ENCODE measurements around the gene UBE2D2. TPM values are rescaled to one million over a fixed set of nuclear protein-coding genes. Genes with fewer than 3 reads are reported as not detected.
A peak's percentile ranks its signal among the peaks of the same experiment; 100 is the strongest.

UBE2D2 gene
- polyA plus RNA-seq, 1 donor = 125 TPM

GRCh38 chr5:139635191-139635590 is 74.1 kb downstream of the UBE2D2 start:
- no CpG with 5 or more reads among the region's 1 CpG for WGBS (ENCODE audit: insufficient coverage, low lambda C conversion rate)
- no peaks in the 10 kb centered on the region for H3K27me3 ChIP-seq (ENCODE audit: control insufficient read depth, insufficient read depth, low read length)
- peak overlapping the region; percentile 19 for H3K27ac ChIP-seq (ENCODE audit: low read length)
- DNase-seq = no peak
- peaks cover 40% of the 10 kb centered on the region for H3K4me1 ChIP-seq (ENCODE audit: control insufficient read depth, insufficient read depth, low read length)
- H3K9me3 ChIP-seq (ENCODE audit: control insufficient read depth, low read depth, low read length) = no peaks in the 10 kb centered on the region
- no peak overlapping the region for H3K4me3 ChIP-seq (ENCODE audit: low read length)
- H3K36me3 ChIP-seq (ENCODE audit: control insufficient read depth, insufficient read depth, low read length) = peaks cover 4% of the 10 kb centered on the region

GRCh38 chr5:139635606-139636206 is 74.6 kb downstream of the UBE2D2 start:
- H3K4me3 ChIP-seq (ENCODE audit: low read length) = no peak overlapping the region
- peak in 1 of 2 donors; percentile 77 for DNase-seq
- no peaks in the 10 kb centered on the region for H3K27me3 ChIP-seq (ENCODE audit: control insufficient read depth, insufficient read depth, low read length)
- no peaks in the 10 kb centered on the region for H3K9me3 ChIP-seq (ENCODE audit: control insufficient read depth, low read depth, low read length)
- peaks cover 45% of the 10 kb centered on the region for H3K4me1 ChIP-seq (ENCODE audit: control insufficient read depth, insufficient read depth, low read length)
- H3K36me3 ChIP-seq (ENCODE audit: control insufficient read depth, insufficient read depth, low read length) = peaks cover 4% of the 10 kb centered on the region
- H3K27ac ChIP-seq (ENCODE audit: low read length) = peak overlapping the region; percentile 51

- H3K9me3 ChIP-seq (ENCODE audit: control insufficient read depth, low read depth, low read length) = no peaks in the 10 kb centered on the region
- H3K36me3 ChIP-seq (ENCODE audit: control insufficient read depth, insufficient read depth, low read length) = peaks cover 4% of the 10 kb centered on the region
- H3K4me1 ChIP-seq (ENCODE audit: control insufficient read depth, insufficient read depth, low read length) = peaks cover 51% of the 10 kb centered on the region
- H3K27ac ChIP-seq (ENCODE audit: low read length) = peak overlapping the region; percentile 51
- no peak overlapping the region for H3K4me3 ChIP-seq (ENCODE audit: low read length)
- peak in 1 of 2 donors; percentile 69 for DNase-seq
- H3K27me3 ChIP-seq (ENCODE audit: control insufficient read depth, insufficient read depth, low read length) = no peaks in the 10 kb centered on the region
- no CpG with 5 or more reads among the region's 2 CpGs for WGBS (ENCODE audit: insufficient coverage, low lambda C conversion rate)
These were observed 75.2 kb downstream of the UBE2D2 start for GRCh38 chr5:139636207-139636792.

GRCh38 chr5:139636975-139637408 is 75.9 kb downstream of the UBE2D2 start:
- H3K36me3 ChIP-seq (ENCODE audit: control insufficient read depth, insufficient read depth, low read length) = peaks cover 4% of the 10 kb centered on the region
- peak in 1 of 2 donors; percentile 68 for DNase-seq
- peak overlapping the region; percentile 96 for H3K27ac ChIP-seq (ENCODE audit: low read length)
- H3K9me3 ChIP-seq (ENCODE audit: control insufficient read depth, low read depth, low read length) = no peaks in the 10 kb centered on the region
- WGBS (ENCODE audit: insufficient coverage, low lambda C conversion rate) = no CpG with 5 or more reads among the region's 6 CpGs
- H3K27me3 ChIP-seq (ENCODE audit: control insufficient read depth, insufficient read depth, low read length) = no peaks in the 10 kb centered on the region
- H3K4me1 ChIP-seq (ENCODE audit: control insufficient read depth, insufficient read depth, low read length) = peaks cover 58% of the 10 kb centered on the region
- peak overlapping the region; percentile 52 for H3K4me3 ChIP-seq (ENCODE audit: low read length)

GRCh38 chr5:139637438-139638089 is 76.4 kb downstream of the UBE2D2 start:
- H3K4me1 ChIP-seq (ENCODE audit: control insufficient read depth, insufficient read depth, low read length) = peaks cover 64% of the 10 kb centered on the region
- peak overlapping the region; percentile 52 for H3K4me3 ChIP-seq (ENCODE audit: low read length)
- peak overlapping the region; percentile 96 for H3K27ac ChIP-seq (ENCODE audit: low read length)
- no CpG with 5 or more reads among the region's 62 CpGs for WGBS (ENCODE audit: insufficient coverage, low lambda C conversion rate)
- H3K36me3 ChIP-seq (ENCODE audit: control insufficient read depth, insufficient read depth, low read length) = peaks cover under 1% of the 10 kb centered on the region
- DNase-seq = peak; percentile 85 to 91
- no peaks in the 10 kb centered on the region for H3K27me3 ChIP-seq (ENCODE audit: control insufficient read depth, insufficient read depth, low read length)
- H3K9me3 ChIP-seq (ENCODE audit: control insufficient read depth, low read depth, low read length) = no peaks in the 10 kb centered on the region

GRCh38 chr5:139638090-139638735 is 77.1 kb downstream of the UBE2D2 start:
- DNase-seq = peak in 1 of 2 donors; percentile 88
- H3K4me3 ChIP-seq (ENCODE audit: low read length) = peak overlapping the region; percentile 52
- peaks cover 69% of the 10 kb centered on the region for H3K4me1 ChIP-seq (ENCODE audit: control insufficient read depth, insufficient read depth, low read length)
- no peaks in the 10 kb centered on the region for H3K9me3 ChIP-seq (ENCODE audit: control insufficient read depth, low read depth, low read length)
- peak overlapping the region; percentile 96 for H3K27ac ChIP-seq (ENCODE audit: low read length)
- no peaks in the 10 kb centered on the region for H3K27me3 ChIP-seq (ENCODE audit: control insufficient read depth, insufficient read depth, low read length)
- no peaks in the 10 kb centered on the region for H3K36me3 ChIP-seq (ENCODE audit: control insufficient read depth, insufficient read depth, low read length)
- no CpG with 5 or more reads among the region's 23 CpGs for WGBS (ENCODE audit: insufficient coverage, low lambda C conversion rate)

- no peaks in the 10 kb centered on the region for H3K27me3 ChIP-seq (ENCODE audit: control insufficient read depth, insufficient read depth, low read length)
- no peaks in the 10 kb centered on the region for H3K9me3 ChIP-seq (ENCODE audit: control insufficient read depth, low read depth, low read length)
- no peak overlapping the region for H3K4me3 ChIP-seq (ENCODE audit: low read length)
- WGBS (ENCODE audit: insufficient coverage, low lambda C conversion rate) = no CpG with 5 or more reads among the region's 12 CpGs
- no peak for DNase-seq
- H3K27ac ChIP-seq (ENCODE audit: low read length) = peak overlapping the region; percentile 96
- H3K4me1 ChIP-seq (ENCODE audit: control insufficient read depth, insufficient read depth, low read length) = peaks cover 76% of the 10 kb centered on the region
- no peaks in the 10 kb centered on the region for H3K36me3 ChIP-seq (ENCODE audit: control insufficient read depth, insufficient read depth, low read length)
These were observed 77.8 kb downstream of the UBE2D2 start for GRCh38 chr5:139638736-139639618.

GRCh38 chr5:139639619-139640380 is 78.7 kb downstream of the UBE2D2 start:
- H3K36me3 ChIP-seq (ENCODE audit: control insufficient read depth, insufficient read depth, low read length) = no peaks in the 10 kb centered on the region
- no peaks in the 10 kb centered on the region for H3K9me3 ChIP-seq (ENCODE audit: control insufficient read depth, low read depth, low read length)
- no CpG with 5 or more reads among the region's 11 CpGs for WGBS (ENCODE audit: insufficient coverage, low lambda C conversion rate)
- no peak overlapping the region for H3K27ac ChIP-seq (ENCODE audit: low read length)
- no peak overlapping the region for H3K4me3 ChIP-seq (ENCODE audit: low read length)
- H3K27me3 ChIP-seq (ENCODE audit: control insufficient read depth, insufficient read depth, low read length) = no peaks in the 10 kb centered on the region
- no peak for DNase-seq
- H3K4me1 ChIP-seq (ENCODE audit: control insufficient read depth, insufficient read depth, low read length) = peaks cover 84% of the 10 kb centered on the region

- Histone ChIP-seq H3K27me3 (ENCODE audit: control insufficient read depth, insufficient read depth, low read length) (no peaks in the 10 kb centered on the region), H3K4me1 (ENCODE audit: control insufficient read depth, insufficient read depth, low read length) (peaks cover 91% of the 10 kb centered on the region), H3K36me3 (ENCODE audit: control insufficient read depth, insufficient read depth, low read length) (no peaks in the 10 kb centered on the region), H3K27ac (ENCODE audit: low read length) (no peak overlapping the region), H3K4me3 (ENCODE audit: low read length) (no peak overlapping the region), H3K9me3 (ENCODE audit: control insufficient read depth, low read depth, low read length) (no peaks in the 10 kb centered on the region)
- no peak for DNase-seq
- 40% methylated on average over 1 of the region's 13 CpGs for WGBS (ENCODE audit: insufficient coverage, low lambda C conversion rate)
These were observed 79.4 kb downstream of the UBE2D2 start for GRCh38 chr5:139640421-139641115.

Data from large intestine (tissue), 3 donors.